ENCODE data around the gene LIN37.

DNA sequence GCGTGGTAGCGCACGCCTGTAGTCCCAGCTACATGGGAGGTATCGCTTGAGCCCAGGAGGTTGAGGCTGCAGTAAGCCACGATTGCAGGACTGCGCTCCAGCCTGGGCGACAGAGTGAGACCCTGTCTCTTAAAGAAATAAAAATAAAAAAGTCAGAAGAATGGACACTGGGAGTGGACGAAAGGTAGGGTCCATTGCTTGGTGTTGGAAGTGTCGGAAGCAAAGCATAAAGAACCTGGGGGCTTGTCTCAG lies 26.6 kb downstream of the LIN37 start:
- TF ChIP-seq, protein P1, sequence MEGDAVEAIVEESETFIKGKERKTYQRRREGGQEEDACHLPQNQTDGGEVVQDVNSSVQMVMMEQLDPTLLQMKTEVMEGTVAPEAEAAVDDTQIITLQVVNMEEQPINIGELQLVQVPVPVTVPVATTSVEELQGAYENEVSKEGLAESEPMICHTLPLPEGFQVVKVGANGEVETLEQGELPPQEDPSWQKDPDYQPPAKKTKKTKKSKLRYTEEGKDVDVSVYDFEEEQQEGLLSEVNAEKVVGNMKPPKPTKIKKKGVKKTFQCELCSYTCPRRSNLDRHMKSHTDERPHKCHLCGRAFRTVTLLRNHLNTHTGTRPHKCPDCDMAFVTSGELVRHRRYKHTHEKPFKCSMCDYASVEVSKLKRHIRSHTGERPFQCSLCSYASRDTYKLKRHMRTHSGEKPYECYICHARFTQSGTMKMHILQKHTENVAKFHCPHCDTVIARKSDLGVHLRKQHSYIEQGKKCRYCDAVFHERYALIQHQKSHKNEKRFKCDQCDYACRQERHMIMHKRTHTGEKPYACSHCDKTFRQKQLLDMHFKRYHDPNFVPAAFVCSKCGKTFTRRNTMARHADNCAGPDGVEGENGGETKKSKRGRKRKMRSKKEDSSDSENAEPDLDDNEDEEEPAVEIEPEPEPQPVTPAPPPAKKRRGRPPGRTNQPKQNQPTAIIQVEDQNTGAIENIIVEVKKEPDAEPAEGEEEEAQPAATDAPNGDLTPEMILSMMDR (IDR thresholded peaks at IDR 0.05): no peak
- TF ChIP-seq ESRRA (CRISPR knock-in tag; IDR thresholded peaks at IDR 0.05; ENCODE audit: borderline replicate concordance) (no peak), NFYB (CRISPR knock-in tag; conservative IDR thresholded peaks at IDR 0.05; ENCODE audit: low read depth) (no peak), GABPB1 (CRISPR knock-in tag; IDR thresholded peaks at IDR 0.05) (no peak), ETV6 (CRISPR knock-in tag; IDR thresholded peaks at IDR 0.05) (no peak), CREM (CRISPR knock-in tag; IDR thresholded peaks at IDR 0.05) (no peak), NR2C2 (CRISPR knock-in tag; IDR thresholded peaks at IDR 0.05) (no peak)
- TF ChIP-seq, protein P2, sequence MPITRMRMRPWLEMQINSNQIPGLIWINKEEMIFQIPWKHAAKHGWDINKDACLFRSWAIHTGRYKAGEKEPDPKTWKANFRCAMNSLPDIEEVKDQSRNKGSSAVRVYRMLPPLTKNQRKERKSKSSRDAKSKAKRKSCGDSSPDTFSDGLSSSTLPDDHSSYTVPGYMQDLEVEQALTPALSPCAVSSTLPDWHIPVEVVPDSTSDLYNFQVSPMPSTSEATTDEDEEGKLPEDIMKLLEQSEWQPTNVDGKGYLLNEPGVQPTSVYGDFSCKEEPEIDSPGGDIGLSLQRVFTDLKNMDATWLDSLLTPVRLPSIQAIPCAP (CRISPR knock-in tag; IDR thresholded peaks at IDR 0.05): no peak
- TF ChIP-seq, protein P3, sequence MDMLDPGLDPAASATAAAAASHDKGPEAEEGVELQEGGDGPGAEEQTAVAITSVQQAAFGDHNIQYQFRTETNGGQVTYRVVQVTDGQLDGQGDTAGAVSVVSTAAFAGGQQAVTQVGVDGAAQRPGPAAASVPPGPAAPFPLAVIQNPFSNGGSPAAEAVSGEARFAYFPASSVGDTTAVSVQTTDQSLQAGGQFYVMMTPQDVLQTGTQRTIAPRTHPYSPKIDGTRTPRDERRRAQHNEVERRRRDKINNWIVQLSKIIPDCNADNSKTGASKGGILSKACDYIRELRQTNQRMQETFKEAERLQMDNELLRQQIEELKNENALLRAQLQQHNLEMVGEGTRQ (CRISPR knock-in tag; IDR thresholded peaks at IDR 0.05): no peak
- TF ChIP-seq, protein P4, sequence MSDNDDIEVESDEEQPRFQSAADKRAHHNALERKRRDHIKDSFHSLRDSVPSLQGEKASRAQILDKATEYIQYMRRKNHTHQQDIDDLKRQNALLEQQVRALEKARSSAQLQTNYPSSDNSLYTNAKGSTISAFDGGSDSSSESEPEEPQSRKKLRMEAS (CRISPR knock-in tag; IDR thresholded peaks at IDR 0.05): no peak
- TF ChIP-seq, protein P5, sequence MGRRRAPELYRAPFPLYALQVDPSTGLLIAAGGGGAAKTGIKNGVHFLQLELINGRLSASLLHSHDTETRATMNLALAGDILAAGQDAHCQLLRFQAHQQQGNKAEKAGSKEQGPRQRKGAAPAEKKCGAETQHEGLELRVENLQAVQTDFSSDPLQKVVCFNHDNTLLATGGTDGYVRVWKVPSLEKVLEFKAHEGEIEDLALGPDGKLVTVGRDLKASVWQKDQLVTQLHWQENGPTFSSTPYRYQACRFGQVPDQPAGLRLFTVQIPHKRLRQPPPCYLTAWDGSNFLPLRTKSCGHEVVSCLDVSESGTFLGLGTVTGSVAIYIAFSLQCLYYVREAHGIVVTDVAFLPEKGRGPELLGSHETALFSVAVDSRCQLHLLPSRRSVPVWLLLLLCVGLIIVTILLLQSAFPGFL (CRISPR knock-in tag; IDR thresholded peaks at IDR 0.05; ENCODE audit: borderline replicate concordance): no peak
